WTC11 (cell line): Measurements from ENCODE around the gene ABCA1.

ENCODE experiments used
- CREB1 ChIP-seq: sonication (generic); formaldehyde crosslinking; IDR thresholded peaks from 2 replicates; pipeline ENCODE4 v1.8.0; 2023; ENCODE audit warnings: mild to moderate bottlenecking, missing genetic modification reagents
- ELF4 ChIP-seq: sonication (generic); formaldehyde crosslinking; IDR thresholded peaks from 2 replicates; pipeline ENCODE4 v1.8.1; 2022; ENCODE audit warnings: low read depth, mild to moderate bottlenecking, moderate library complexity, missing genetic modification reagents
- ESRRA ChIP-seq: sonication (generic); formaldehyde crosslinking; IDR thresholded peaks from 2 replicates; pipeline ENCODE4 v1.8.1; 2022; ENCODE audit warnings: mild to moderate bottlenecking, missing genetic modification reagents, borderline replicate concordance
- NR3C1 ChIP-seq: sonication (generic); formaldehyde crosslinking; conservative IDR thresholded peaks from 2 replicates; pipeline ENCODE4 v1.8.1; 2023; ENCODE audit warnings: low read depth, mild to moderate bottlenecking, missing genetic modification reagents
- ZBTB21 ChIP-seq: sonication (generic); formaldehyde crosslinking; IDR thresholded peaks from 2 replicates; pipeline ENCODE4 v1.8.1; 2023; ENCODE audit warnings: mild to moderate bottlenecking, missing genetic modification reagents, borderline replicate concordance
- ZNF121 ChIP-seq: sonication (generic); formaldehyde crosslinking; IDR thresholded peaks from 2 replicates; pipeline ENCODE4 v1.8.0; 2023; ENCODE audit warnings: missing genetic modification reagents
- TF ChIP-seq, protein P1 (sequence below): fragments of 200-600 bp; IDR thresholded peaks from 2 replicates; pipeline ENCODE4 v1.8.0; 2022; ENCODE audit warnings: antibody characterized with exemption
- TF ChIP-seq, protein P2 (sequence below): sonication (generic); formaldehyde crosslinking; IDR thresholded peaks from 2 replicates; pipeline ENCODE4 v1.8.1; 2023; ENCODE audit warnings: mild to moderate bottlenecking, missing genetic modification reagents, moderate library complexity
- TF ChIP-seq, protein P3 (sequence below): sonication (generic); formaldehyde crosslinking; conservative IDR thresholded peaks from 2 replicates; pipeline ENCODE4 v1.8.1; 2023; ENCODE audit warnings: mild to moderate bottlenecking, low read depth, missing genetic modification reagents, moderate library complexity
- TF ChIP-seq, protein P4 (sequence below): sonication (generic); formaldehyde crosslinking; IDR thresholded peaks from 2 replicates; pipeline ENCODE4 v1.8.0; 2022; ENCODE audit warnings: mild to moderate bottlenecking, missing genetic modification reagents
- TF ChIP-seq, protein P5 (sequence below): sonication (generic); formaldehyde crosslinking; IDR thresholded peaks from 2 replicates; pipeline ENCODE4 v1.8.1; 2022; ENCODE audit warnings: low read depth, missing genetic modification reagents, borderline replicate concordance
- TF ChIP-seq, protein P6 (sequence below): fragments of 250-450 bp; sonication (Bioruptor Pico); IDR thresholded peaks from 2 replicates; pipeline ENCODE4 v1.9.0; 2021; ENCODE audit warnings: moderate library complexity, mild to moderate bottlenecking, inconsistent platforms, borderline replicate concordance

DNA sequence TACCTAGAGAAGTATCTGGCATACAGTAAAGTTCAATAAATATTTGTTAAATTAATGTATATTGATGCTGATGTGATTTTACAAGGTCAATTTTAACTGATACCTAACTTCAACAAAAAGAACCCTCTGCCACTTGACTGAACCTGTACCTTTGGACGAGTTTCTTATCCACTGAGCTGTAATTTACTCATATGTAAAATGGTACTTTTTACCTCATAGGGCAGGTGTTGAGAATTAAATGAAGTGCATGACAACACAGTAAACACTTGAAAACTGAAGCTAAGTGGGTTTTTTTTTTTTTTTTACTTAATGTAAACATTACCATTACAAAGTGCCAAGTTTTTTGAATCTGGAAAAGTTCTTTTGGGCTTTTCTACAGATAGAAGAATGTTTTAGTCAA lies 148.6 kb downstream of the ABCA1 start:
- TF ChIP-seq CREB1 (CRISPR knock-in tag) = no peak
- TF ChIP-seq, protein P1, sequence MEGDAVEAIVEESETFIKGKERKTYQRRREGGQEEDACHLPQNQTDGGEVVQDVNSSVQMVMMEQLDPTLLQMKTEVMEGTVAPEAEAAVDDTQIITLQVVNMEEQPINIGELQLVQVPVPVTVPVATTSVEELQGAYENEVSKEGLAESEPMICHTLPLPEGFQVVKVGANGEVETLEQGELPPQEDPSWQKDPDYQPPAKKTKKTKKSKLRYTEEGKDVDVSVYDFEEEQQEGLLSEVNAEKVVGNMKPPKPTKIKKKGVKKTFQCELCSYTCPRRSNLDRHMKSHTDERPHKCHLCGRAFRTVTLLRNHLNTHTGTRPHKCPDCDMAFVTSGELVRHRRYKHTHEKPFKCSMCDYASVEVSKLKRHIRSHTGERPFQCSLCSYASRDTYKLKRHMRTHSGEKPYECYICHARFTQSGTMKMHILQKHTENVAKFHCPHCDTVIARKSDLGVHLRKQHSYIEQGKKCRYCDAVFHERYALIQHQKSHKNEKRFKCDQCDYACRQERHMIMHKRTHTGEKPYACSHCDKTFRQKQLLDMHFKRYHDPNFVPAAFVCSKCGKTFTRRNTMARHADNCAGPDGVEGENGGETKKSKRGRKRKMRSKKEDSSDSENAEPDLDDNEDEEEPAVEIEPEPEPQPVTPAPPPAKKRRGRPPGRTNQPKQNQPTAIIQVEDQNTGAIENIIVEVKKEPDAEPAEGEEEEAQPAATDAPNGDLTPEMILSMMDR = no peak
- TF ChIP-seq, protein P2, sequence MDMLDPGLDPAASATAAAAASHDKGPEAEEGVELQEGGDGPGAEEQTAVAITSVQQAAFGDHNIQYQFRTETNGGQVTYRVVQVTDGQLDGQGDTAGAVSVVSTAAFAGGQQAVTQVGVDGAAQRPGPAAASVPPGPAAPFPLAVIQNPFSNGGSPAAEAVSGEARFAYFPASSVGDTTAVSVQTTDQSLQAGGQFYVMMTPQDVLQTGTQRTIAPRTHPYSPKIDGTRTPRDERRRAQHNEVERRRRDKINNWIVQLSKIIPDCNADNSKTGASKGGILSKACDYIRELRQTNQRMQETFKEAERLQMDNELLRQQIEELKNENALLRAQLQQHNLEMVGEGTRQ = no peak
- TF ChIP-seq, protein P3, sequence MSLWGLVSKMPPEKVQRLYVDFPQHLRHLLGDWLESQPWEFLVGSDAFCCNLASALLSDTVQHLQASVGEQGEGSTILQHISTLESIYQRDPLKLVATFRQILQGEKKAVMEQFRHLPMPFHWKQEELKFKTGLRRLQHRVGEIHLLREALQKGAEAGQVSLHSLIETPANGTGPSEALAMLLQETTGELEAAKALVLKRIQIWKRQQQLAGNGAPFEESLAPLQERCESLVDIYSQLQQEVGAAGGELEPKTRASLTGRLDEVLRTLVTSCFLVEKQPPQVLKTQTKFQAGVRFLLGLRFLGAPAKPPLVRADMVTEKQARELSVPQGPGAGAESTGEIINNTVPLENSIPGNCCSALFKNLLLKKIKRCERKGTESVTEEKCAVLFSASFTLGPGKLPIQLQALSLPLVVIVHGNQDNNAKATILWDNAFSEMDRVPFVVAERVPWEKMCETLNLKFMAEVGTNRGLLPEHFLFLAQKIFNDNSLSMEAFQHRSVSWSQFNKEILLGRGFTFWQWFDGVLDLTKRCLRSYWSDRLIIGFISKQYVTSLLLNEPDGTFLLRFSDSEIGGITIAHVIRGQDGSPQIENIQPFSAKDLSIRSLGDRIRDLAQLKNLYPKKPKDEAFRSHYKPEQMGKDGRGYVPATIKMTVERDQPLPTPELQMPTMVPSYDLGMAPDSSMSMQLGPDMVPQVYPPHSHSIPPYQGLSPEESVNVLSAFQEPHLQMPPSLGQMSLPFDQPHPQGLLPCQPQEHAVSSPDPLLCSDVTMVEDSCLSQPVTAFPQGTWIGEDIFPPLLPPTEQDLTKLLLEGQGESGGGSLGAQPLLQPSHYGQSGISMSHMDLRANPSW = no peak
- no peak for TF ChIP-seq ZBTB21 (CRISPR knock-in tag)
- TF ChIP-seq ELF4 (CRISPR knock-in tag) = no peak
- no peak for TF ChIP-seq NR3C1 (CRISPR knock-in tag)
- no peak for TF ChIP-seq ZNF121
- TF ChIP-seq, protein P4, sequence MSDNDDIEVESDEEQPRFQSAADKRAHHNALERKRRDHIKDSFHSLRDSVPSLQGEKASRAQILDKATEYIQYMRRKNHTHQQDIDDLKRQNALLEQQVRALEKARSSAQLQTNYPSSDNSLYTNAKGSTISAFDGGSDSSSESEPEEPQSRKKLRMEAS (CRISPR knock-in tag) = no peak
- TF ChIP-seq ESRRA (CRISPR knock-in tag) = no peak
- TF ChIP-seq, protein P5, sequence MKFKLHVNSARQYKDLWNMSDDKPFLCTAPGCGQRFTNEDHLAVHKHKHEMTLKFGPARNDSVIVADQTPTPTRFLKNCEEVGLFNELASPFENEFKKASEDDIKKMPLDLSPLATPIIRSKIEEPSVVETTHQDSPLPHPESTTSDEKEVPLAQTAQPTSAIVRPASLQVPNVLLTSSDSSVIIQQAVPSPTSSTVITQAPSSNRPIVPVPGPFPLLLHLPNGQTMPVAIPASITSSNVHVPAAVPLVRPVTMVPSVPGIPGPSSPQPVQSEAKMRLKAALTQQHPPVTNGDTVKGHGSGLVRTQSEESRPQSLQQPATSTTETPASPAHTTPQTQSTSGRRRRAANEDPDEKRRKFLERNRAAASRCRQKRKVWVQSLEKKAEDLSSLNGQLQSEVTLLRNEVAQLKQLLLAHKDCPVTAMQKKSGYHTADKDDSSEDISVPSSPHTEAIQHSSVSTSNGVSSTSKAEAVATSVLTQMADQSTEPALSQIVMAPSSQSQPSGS (CRISPR knock-in tag) = no peak
- TF ChIP-seq, protein P6, sequence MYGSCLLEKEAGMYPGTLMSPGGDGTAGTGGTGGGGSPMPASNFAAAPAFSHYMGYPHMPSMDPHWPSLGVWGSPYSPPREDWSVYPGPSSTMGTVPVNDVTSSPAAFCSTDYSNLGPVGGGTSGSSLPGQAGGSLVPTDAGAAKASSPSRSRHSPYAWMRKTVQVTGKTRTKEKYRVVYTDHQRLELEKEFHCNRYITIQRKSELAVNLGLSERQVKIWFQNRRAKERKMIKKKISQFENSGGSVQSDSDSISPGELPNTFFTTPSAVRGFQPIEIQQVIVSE (CRISPR knock-in tag) = no peak
